ENCODE measurements around the gene C2CD2L. TPM values are rescaled to one million over a fixed set of nuclear protein-coding genes. Genes with fewer than 3 reads are reported as not detected.

Gene C2CD2L
- total RNA-seq, 1 experiment from 2014 or later = 7.8 TPM

DNA sequence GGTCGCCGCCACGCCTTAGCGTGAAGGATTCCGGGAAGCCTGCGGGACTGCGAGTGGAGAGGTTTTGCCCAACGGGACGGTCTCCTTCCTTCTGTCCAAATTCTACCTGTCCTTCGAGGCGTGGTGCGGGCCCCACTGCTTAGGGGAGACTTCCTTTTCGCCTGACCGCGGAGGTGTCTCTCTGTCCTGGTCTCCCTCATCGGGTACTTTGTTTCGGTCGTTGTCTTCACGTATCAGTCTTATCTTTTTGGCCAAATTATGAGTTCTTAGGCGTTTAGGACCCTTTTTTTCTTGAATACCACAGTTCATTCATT, 14.6 kb downstream of the C2CD2L start:
- Mint-ChIP-seq H3K9me3 (ENCODE audit: low read depth, unreplicated experiment) (no peaks in the 10 kb centered on the region), H3K4me1 (ENCODE audit: low read depth, unreplicated experiment) (peaks cover 27% of the 10 kb centered on the region), H3K36me3 (ENCODE audit: insufficient read depth, unreplicated experiment) (peaks cover 40% of the 10 kb centered on the region), H3K27ac (ENCODE audit: unreplicated experiment) (peak overlapping the region; percentile 89), H3K27me3 (ENCODE audit: unreplicated experiment) (no peaks in the 10 kb centered on the region), H3K4me3 (ENCODE audit: low read depth, unreplicated experiment) (peak overlapping the region; percentile 93)
- CTCF ChIA-PET = interaction anchor here (1.0 kb wide), 1 partner anchor 20 kb away, joined by 7 read pairs; the partner anchor contains the start of gene DPAGT1
- intact Hi-C loops (cut with micrococcal nuclease; ENCODE audit: unreplicated experiment) = no loop called here
- no peak for DNase-seq
- TSS peak; percentile 82 for BruUV-seq (replicated peaks)
- TF ChIP-seq, protein P1, sequence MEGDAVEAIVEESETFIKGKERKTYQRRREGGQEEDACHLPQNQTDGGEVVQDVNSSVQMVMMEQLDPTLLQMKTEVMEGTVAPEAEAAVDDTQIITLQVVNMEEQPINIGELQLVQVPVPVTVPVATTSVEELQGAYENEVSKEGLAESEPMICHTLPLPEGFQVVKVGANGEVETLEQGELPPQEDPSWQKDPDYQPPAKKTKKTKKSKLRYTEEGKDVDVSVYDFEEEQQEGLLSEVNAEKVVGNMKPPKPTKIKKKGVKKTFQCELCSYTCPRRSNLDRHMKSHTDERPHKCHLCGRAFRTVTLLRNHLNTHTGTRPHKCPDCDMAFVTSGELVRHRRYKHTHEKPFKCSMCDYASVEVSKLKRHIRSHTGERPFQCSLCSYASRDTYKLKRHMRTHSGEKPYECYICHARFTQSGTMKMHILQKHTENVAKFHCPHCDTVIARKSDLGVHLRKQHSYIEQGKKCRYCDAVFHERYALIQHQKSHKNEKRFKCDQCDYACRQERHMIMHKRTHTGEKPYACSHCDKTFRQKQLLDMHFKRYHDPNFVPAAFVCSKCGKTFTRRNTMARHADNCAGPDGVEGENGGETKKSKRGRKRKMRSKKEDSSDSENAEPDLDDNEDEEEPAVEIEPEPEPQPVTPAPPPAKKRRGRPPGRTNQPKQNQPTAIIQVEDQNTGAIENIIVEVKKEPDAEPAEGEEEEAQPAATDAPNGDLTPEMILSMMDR (IDR thresholded peaks at IDR 0.05; ENCODE audit: unreplicated experiment) = no peak

DNA sequence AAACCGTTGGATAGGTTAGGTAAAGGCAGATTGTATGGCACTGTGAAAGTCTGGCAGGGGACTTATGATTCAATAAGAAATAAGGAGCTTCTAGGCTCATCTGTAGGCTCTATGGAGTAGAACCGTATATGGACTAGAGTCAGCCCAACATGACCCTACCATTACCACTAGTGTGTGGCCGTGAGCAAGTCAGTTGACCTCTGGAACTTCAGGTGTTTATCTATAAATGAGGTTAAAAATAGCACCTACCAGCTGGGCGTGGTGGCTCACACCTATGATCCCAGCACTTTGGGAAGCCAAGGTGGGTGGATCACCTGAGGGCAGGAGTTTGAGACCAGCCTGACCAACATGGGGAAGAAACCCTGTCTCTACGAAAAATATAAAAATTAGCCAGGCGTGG, 18.7 kb downstream of the C2CD2L start:
- Mint-ChIP-seq H3K27ac (ENCODE audit: unreplicated experiment) (no peak overlapping the region), H3K4me1 (ENCODE audit: low read depth, unreplicated experiment) (peaks cover 23% of the 10 kb centered on the region), H3K9me3 (ENCODE audit: low read depth, unreplicated experiment) (no peaks in the 10 kb centered on the region), H3K27me3 (ENCODE audit: unreplicated experiment) (no peaks in the 10 kb centered on the region), H3K36me3 (ENCODE audit: insufficient read depth, unreplicated experiment) (peaks cover 40% of the 10 kb centered on the region), H3K4me3 (ENCODE audit: low read depth, unreplicated experiment) (no peak overlapping the region)
- TF ChIP-seq, protein P1 (IDR thresholded peaks at IDR 0.05; ENCODE audit: unreplicated experiment) = no peak
- CTCF ChIA-PET = no interaction called here
- intact Hi-C loops (cut with micrococcal nuclease; ENCODE audit: unreplicated experiment) = no loop called here
- no peak for DNase-seq
- no TSS peak for BruUV-seq (replicated peaks)

DNA sequence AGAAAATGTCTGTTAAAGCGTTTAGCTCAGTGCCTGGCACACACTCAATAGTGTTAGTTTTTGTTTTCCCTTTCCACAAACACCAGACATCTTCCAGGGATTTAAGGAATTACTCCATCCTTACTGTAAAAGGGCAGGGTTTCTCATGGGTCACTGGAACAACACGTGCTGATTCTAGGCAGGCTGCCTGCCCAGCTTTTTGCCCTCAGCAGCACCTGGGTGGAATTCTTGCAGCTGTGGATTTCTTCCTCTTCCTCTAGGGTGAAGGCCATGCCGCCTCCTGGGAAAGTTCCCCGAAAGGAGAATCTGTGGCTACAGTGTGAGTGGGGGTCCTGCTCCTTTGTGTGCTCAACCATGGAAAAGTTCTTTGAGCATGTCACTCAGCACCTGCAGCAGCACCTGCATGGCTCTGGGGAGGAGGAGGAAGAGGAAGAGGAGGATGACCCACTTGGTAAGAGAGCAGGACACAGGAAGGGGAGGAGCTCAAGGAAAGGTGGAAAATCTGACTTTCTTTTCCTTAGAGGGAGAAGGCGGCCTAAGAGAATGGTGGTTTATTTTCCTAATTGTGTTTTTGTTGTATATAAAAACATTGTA, 19.6 kb downstream of the C2CD2L start:
- H3K36me3 Mint-ChIP-seq (ENCODE audit: insufficient read depth, unreplicated experiment) = peaks cover 34% of the 10 kb centered on the region
- TF ChIP-seq, protein P1 (IDR thresholded peaks at IDR 0.05; ENCODE audit: unreplicated experiment) = no peak
- CTCF ChIA-PET = interaction anchor here (0.6 kb wide), 1 partner anchor 104 kb away, joined by 5 read pairs; no protein-coding TSS in a partner anchor
- no TSS peak for BruUV-seq (replicated peaks)
- H3K9me3 Mint-ChIP-seq (ENCODE audit: low read depth, unreplicated experiment) = no peaks in the 10 kb centered on the region
- no peak for DNase-seq
- H3K4me1 Mint-ChIP-seq (ENCODE audit: low read depth, unreplicated experiment) = peaks cover 21% of the 10 kb centered on the region
- no peak overlapping the region for H3K27ac Mint-ChIP-seq (ENCODE audit: unreplicated experiment)
- intact Hi-C loops (cut with micrococcal nuclease; ENCODE audit: unreplicated experiment) = no loop called here
- no peaks in the 10 kb centered on the region for H3K27me3 Mint-ChIP-seq (ENCODE audit: unreplicated experiment)
- H3K4me3 Mint-ChIP-seq (ENCODE audit: low read depth, unreplicated experiment) = no peak overlapping the region

DNA sequence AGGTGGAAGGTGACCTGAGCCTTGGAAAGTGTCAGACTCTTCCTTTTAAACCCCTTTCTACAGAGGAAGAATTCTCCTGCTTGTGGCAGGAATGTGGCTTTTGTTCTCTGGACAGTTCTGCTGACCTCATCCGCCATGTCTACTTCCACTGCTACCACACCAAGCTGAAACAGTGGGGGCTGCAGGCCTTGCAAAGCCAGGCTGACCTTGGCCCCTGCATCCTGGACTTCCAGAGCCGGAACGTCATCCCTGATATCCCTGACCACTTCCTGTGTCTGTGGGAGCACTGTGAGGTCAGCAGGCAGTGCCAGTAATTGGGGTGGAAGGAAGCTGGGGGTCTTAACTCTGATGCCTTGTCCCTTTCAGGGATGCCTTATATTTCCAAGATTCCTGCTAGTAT, 23.5 kb downstream of the C2CD2L start:
- Mint-ChIP-seq H3K4me3 (ENCODE audit: low read depth, unreplicated experiment) (no peak overlapping the region), H3K9me3 (ENCODE audit: low read depth, unreplicated experiment) (no peaks in the 10 kb centered on the region), H3K36me3 (ENCODE audit: insufficient read depth, unreplicated experiment) (peaks cover 25% of the 10 kb centered on the region), H3K27me3 (ENCODE audit: unreplicated experiment) (no peaks in the 10 kb centered on the region), H3K4me1 (ENCODE audit: low read depth, unreplicated experiment) (peaks cover 8% of the 10 kb centered on the region), H3K27ac (ENCODE audit: unreplicated experiment) (no peak overlapping the region)
- TF ChIP-seq, protein P1 (IDR thresholded peaks at IDR 0.05; ENCODE audit: unreplicated experiment) = no peak
- BruUV-seq (replicated peaks) = no TSS peak
- intact Hi-C loops (cut with micrococcal nuclease; ENCODE audit: unreplicated experiment) = no loop called here
- CTCF ChIA-PET = no interaction called here
- no peak for DNase-seq
